ENCODE data around the gene LRRC74B. TPM values are rescaled to one million over a fixed set of nuclear protein-coding genes. Genes with fewer than 3 reads are reported as not detected.

LRRC74B gene
- total RNA-seq, 1 donor from 2014 or later, result not detected

DNA sequence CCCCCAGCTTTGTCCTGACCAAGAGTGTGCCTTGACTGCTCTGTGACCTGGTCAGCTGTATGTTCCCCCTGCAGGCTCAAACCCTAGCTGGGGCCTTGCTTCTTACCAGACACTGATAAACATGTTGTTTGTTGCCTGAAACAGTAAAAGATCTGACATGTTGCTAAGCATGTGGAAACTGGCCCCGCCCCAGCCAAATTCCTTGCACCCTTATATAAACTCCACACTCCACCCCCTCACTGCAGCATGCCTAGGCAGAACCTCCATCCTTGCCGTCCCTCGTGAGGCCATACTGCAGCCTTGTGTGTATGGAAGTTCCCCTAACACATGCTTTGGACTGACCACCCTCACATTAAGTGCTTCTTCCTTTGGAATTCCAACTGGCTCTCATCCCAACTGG lies 27.3 kb downstream of the LRRC74B start:
- intact Hi-C loops (cut with DNase I), result no loop called here
- Histone ChIP-seq H3K4me3 (no peak overlapping the region), H3K9me3 (no peaks in the 10 kb centered on the region), H3K4me1 (no peaks in the 10 kb centered on the region), H3K27ac (no peak overlapping the region), H3K36me3 (no peaks in the 10 kb centered on the region), H3K27me3 (no peaks in the 10 kb centered on the region)
- ATAC-seq (no peak), DNase-seq (no peak)
- TF ChIP-seq, protein P1, sequence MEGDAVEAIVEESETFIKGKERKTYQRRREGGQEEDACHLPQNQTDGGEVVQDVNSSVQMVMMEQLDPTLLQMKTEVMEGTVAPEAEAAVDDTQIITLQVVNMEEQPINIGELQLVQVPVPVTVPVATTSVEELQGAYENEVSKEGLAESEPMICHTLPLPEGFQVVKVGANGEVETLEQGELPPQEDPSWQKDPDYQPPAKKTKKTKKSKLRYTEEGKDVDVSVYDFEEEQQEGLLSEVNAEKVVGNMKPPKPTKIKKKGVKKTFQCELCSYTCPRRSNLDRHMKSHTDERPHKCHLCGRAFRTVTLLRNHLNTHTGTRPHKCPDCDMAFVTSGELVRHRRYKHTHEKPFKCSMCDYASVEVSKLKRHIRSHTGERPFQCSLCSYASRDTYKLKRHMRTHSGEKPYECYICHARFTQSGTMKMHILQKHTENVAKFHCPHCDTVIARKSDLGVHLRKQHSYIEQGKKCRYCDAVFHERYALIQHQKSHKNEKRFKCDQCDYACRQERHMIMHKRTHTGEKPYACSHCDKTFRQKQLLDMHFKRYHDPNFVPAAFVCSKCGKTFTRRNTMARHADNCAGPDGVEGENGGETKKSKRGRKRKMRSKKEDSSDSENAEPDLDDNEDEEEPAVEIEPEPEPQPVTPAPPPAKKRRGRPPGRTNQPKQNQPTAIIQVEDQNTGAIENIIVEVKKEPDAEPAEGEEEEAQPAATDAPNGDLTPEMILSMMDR (IDR thresholded peaks at IDR 0.05), result no peak

DNA sequence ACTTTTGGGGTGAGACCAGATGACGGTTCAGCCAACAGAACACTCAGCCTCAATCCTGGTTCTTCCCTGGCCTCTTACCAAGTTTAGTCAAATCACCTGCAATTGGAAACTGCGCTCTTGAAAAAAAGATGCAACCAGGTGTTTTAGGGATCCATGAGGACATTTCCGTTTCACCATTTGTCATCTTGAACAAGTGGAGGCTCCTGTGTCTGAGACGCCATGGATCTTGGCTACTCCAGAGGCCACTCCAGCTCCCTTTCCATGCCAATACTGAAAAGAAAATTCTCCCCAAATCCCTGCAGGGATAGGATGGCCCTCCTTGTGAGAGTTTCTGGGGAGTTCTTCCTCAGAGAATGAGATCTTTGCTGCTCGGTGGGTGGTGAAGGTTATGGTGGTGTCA lies 27.7 kb downstream of the LRRC74B start:
- Histone ChIP-seq H3K4me3 (no peak overlapping the region), H3K27ac (no peak overlapping the region), H3K36me3 (no peaks in the 10 kb centered on the region), H3K9me3 (no peaks in the 10 kb centered on the region), H3K4me1 (no peaks in the 10 kb centered on the region), H3K27me3 (no peaks in the 10 kb centered on the region)
- intact Hi-C loops (cut with DNase I), result no loop called here
- TF ChIP-seq, protein P1 (IDR thresholded peaks at IDR 0.05), result no peak
- no peak for DNase-seq
- ATAC-seq, result no peak

DNA sequence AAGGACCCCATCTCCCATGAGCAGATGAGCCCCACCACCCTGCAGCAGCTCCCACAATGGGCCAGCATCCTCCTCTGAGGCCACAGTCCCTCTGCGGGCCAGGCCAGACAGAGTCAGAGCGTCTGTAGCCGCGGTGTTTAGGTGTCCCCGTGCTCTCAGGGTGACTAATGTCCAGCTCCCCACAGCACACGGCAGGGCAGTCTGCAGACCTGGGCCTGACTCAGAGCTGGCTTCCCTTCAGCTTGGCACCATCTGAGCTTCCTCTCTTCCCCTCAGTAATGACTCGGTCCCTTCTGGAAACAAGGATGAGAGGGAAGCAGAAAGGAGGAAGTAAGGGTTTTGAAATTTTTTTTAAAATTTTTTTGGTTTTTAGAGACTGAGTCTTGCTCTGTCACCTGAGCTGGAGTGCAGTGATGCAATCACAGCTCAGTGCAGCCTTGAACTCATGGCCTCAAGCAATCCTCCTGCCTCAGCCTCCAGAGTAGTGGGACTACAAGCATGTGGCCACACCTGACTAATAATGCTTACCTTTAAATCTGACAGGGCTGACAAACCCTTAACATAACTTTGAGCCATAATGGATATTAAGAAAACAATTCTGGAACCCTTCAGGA lies 28.5 kb downstream of the LRRC74B start:
- Histone ChIP-seq H3K9me3 (no peaks in the 10 kb centered on the region), H3K4me3 (no peak overlapping the region), H3K36me3 (no peaks in the 10 kb centered on the region), H3K27ac (no peak overlapping the region), H3K27me3 (no peaks in the 10 kb centered on the region), H3K4me1 (no peaks in the 10 kb centered on the region)
- intact Hi-C loops (cut with DNase I), result no loop called here
- TF ChIP-seq, protein P1 (IDR thresholded peaks at IDR 0.05), result no peak
- ATAC-seq, result peak; percentile 81
- DNase-seq, result no peak

DNA sequence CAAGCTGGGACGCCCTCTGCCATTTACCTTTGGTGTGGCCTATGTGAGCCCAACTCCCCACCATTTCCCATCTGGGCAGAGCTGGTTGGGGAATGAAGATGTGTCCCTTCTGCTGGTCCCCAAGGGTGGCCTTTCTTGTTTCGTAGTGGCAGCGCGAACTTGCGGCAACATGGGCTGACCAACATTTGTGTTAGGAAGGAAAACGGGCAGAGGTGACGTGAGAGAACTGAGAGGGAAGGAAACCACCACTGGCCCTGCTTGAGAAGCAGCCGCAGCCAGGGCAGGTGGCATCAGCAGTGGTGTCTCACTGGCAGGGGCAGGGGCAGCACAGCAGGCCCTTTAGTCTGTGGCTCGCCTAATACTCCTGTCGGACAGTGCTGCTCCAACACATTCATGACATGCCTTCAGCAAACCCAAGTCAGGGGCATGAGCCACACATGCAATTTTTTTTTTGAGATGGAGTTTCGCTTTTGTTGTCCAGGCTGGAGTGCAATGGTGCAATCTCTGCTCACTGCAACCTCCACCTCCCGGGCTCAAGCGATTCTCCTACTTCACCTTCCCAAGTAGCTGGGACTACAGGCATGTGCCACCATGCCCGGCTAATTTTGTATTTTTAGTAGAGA lies 29.9 kb downstream of the LRRC74B start:
- TF ChIP-seq, protein P1 (IDR thresholded peaks at IDR 0.05), result no peak

DNA sequence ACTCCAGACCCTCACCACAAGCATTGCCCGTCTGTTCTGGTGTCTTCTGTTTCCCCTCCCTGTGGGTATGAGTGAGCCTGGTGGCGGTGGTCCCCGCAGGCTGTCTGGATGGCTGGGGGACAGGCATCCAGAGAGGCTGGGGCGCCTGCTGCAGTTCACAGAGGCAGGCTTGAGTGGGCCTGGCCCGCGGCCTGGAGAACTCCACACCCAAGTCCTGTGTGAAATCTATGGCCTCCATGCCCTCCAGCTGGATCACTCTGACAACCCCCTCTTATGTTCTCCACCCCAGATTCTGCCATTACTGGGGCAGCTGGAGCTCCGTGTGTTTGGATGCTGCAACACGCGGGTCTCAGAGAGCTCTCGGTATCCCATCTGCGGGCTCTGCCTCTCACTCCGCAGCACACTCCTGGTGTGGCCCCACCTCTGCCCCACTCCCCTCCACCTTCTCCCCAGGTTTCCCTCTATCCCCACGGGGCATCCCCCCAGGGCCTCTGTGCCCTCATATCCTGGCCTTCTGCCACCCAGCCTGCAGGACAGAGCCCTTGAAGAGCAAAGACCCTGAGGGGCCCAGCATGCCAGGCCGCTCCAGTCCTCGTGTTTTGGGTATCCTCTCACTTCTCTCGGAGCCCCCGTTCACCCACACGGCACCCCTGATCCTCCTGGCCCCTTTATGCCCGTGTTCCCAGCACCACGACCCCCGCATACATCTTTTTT lies 31.3 kb downstream of the LRRC74B start:
- no peak overlapping the region for H3K27ac ChIP-seq
- no peaks in the 10 kb centered on the region for H3K9me3 ChIP-seq
- H3K4me1 ChIP-seq, result no peaks in the 10 kb centered on the region
- DNase-seq (no peak), ATAC-seq (no peak)
- intact Hi-C loops (cut with DNase I), result no loop called here
- TF ChIP-seq, protein P1 (IDR thresholded peaks at IDR 0.05), result no peak
- no peak overlapping the region for H3K4me3 ChIP-seq
- H3K36me3 ChIP-seq, result no peaks in the 10 kb centered on the region
- H3K27me3 ChIP-seq, result no peaks in the 10 kb centered on the region

More for the DNA sequence above, 29.9 kb downstream of the LRRC74B start:
- Histone ChIP-seq H3K9me3 (no peaks in the 10 kb centered on the region), H3K4me1 (no peaks in the 10 kb centered on the region), H3K27ac (no peak overlapping the region), H3K27me3 (no peaks in the 10 kb centered on the region), H3K4me3 (no peak overlapping the region), H3K36me3 (no peaks in the 10 kb centered on the region)
- ATAC-seq (no peak), DNase-seq (no peak)
- intact Hi-C loops (cut with DNase I), result no loop called here
